CD4-positive, alpha-beta T cell treated with Interleukin-1 beta for 1 hour (primary cell): ENCODE results near the gene PLA2G6.
"Not testable (repeated sequence)": the region's sequence is repeated elsewhere in the genome, so short reads cannot be mapped to it uniquely, and the experiment has no call there.

ENCODE experiments used
- DNase-seq, 2 donors: peaks; one replicate each; pipeline ENCODE4 v3.0.0-alpha.2; 2020 to 2022

PLA2G6 gene

DNA sequence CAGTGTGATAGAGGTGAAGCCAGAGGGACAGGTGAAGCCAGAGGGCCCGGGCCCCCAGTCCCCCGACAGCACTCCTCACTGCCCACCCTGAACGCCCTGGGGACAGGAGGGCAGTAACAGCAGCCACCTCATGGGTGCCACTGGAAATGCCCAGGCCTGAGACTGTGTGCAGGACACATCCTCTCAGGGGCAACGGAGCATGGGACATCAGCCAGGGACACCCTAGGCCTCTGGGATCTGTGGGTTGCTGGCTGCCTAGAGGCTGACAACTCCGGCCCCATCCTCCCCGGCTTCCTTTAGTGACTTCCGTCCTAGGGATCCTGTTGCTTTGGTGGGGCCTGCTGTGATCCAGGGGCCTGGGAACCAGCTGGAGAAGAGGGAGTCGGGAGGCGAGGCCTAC, 53.8 kb downstream of the PLA2G6 start:
- DNase-seq: no peak

GRCh38 chr22:38126928-38127668, 54.5 kb downstream of the PLA2G6 start:
- DNase-seq: no peak

- no peak for DNase-seq
Measured at GRCh38 chr22:38125751-38126201, 55.9 kb downstream of the PLA2G6 start.

DNA sequence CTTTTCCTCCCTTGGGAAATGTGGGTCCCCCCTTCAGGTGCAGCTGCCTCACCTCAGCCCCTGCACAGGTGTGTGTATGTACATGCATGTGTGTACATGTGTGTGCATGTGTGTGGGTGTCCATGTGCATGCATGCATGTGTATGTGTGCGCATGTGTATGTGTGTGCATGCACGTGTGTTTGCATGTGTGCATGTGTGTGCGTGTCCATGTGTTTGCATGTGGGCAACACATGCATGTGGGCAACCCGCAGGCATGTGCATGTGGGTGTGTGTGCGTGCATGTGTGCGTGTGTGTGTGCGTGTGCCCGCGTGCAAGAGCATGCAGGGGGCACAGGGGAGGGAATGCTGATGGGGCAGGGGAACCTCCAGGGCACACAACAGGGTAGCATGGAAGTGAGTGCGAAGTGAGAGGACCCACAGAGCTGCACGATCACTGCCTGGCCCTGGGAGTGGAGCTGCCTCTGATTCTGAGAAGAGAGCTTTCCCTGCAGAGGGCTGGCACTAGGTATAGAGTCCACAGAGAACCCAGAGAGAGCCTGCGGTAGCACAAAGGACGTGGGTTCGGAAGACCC, 56.5 kb downstream of the PLA2G6 start:
- DNase-seq: no peak

DNA sequence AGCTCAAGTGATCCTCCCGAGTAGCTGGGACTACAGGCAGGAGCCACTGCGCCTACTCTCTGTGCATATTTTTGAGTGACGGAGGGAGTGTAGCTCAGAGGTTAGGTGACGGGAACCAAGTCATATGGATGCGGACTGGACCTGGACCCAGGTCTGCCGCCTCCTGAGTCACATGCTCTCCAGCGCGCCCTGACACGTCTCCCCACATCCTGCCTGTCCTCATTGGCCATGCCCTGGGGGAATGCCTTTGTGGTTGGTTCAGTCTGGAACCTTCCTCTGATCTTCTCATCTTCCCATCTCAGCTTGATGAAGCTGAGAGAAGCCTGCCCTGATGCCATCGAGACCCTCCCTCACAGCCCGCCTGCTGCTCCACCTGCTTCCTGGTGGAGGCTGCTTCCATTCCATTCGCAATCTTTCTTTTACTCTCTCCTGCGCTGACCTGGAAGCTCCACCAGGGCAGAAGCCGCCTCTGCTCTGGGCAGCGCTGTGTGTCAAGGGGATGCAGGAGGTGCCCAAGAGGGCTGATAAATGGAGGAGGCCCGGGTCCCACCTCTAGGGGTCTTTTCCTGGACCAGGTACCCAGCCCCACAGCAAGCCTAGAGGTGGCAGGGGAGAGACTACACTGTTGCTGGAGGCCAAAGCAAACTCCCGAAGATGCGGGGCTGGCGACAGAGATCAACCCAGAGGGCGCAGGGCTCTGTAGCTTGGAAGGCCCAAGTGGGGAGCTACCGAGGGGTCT, 57.2 kb downstream of the PLA2G6 start:
- no peak for DNase-seq

- DNase-seq: no peak
Measured at GRCh38 chr22:38122616-38123015, 59.0 kb downstream of the PLA2G6 start.

DNA sequence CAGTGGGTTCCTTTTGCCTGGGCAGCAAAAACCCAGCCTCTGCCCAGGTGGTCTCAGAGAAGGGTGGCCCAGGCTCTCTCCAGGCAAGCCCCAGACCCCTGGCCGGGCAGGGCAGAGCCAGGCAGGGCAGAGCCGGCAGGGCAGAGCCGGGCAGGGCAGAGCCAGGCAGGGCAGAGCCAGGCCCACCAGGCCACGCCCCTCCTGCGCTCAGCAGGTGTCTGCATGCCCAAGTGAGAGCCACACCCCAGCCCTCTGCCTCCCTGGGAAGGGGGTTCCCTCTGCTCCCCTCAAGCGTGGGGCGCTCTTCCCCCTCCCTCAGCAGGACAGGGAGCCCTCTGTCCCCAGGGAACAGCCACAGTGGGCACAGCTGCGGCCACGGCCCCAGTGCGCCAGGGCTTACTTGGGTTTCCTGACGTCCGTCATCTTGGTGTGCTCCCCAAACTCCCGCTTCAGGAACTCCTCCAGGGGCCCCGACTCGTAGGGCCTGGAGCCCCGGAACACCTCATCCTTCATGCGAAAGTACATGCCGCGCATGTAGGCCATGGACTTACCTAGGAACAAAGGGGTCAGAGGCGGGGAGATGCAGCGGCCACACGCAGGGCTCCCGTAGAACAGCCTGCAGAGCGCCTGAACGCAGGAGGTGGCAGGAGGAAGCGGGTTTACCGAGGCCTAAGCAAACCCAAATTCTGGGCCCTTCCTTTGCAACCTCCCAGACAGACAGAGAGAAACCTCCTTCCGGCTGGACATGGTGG, 61.1 kb downstream of the PLA2G6 start:
- no peak for DNase-seq

- not testable (repeated sequence) for DNase-seq
Measured at GRCh38 chr22:38118747-38119146, 62.9 kb downstream of the PLA2G6 start.

DNA sequence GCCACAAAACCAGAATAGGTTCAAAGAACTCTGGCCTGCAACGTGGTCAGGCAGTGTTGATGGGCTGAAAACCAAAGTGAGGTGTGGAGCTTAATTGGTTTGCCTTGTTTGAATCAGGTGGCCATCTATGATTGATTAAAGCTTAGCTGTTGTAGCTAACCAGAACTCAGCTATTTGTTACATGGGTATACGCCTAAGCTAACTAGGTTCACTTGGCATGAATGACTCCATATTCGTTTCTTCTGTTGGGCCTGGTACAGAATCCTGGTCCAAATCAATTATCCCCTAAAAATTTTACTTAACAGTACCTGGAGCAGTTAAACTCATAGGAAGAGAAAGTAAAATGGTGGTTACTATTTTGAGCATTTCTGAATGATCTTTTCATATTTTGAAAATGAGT, 63.4 kb downstream of the PLA2G6 start:
- DNase-seq: no peak

GRCh38 chr22:38117556-38117955, 64.1 kb downstream of the PLA2G6 start:
- not testable (repeated sequence) for DNase-seq

- DNase-seq: no peak
Measured at GRCh38 chr22:38115423-38116205, 66.0 kb downstream of the PLA2G6 start.

- DNase-seq: peak; percentile 72 to 78
Measured at GRCh38 chr22:38114484-38115398, 66.9 kb downstream of the PLA2G6 start.

DNA sequence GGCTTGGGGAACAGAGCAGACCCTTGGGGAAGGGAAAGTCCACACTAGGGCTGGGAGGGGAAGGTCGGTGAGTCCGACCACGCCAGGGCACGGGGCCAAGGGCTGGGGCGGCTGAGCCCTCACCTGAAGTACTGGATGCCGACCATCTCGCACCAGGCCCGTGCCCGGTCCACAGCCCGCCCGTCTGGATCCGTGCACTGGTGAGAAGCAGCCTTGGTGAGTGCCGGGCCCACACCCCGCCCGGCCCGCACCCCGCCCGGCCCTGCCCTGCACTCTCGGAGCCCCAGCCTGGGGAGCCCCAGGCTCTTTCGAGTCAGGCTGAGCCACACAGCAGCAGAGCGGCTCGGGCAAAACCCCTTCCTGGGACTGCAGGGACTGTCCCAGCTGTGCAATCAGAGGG, 69.2 kb downstream of the PLA2G6 start:
- no peak for DNase-seq

GRCh38 chr22:38111925-38112355, 69.7 kb downstream of the PLA2G6 start:
- DNase-seq: no peak

GRCh38 chr22:38110863-38111852, 70.5 kb downstream of the PLA2G6 start:
- no peak for DNase-seq

GRCh38 chr22:38110008-38110862, 71.4 kb downstream of the PLA2G6 start, which contains the start of gene BAIAP2L2:
TSS of gene BAIAP2L2 (minus strand) at chr22:38110684. CDS start at chr22:38110525, 159 bp downstream.
- DNase-seq: no peak

- DNase-seq: peak in 1 of 2 donors; percentile 14
Measured at GRCh38 chr22:38109371-38110001, 72.1 kb downstream of the PLA2G6 start.
